ENCODE measurements around the gene MKNK2. TPM values are rescaled to one million over a fixed set of nuclear protein-coding genes. Genes with fewer than 3 reads are reported as not detected.
A peak's percentile ranks its signal among the peaks of the same experiment; 100 is the strongest.

The MKNK2 gene
- total RNA-seq, 1 donor from 2014 or later = 81.3 TPM

DNA sequence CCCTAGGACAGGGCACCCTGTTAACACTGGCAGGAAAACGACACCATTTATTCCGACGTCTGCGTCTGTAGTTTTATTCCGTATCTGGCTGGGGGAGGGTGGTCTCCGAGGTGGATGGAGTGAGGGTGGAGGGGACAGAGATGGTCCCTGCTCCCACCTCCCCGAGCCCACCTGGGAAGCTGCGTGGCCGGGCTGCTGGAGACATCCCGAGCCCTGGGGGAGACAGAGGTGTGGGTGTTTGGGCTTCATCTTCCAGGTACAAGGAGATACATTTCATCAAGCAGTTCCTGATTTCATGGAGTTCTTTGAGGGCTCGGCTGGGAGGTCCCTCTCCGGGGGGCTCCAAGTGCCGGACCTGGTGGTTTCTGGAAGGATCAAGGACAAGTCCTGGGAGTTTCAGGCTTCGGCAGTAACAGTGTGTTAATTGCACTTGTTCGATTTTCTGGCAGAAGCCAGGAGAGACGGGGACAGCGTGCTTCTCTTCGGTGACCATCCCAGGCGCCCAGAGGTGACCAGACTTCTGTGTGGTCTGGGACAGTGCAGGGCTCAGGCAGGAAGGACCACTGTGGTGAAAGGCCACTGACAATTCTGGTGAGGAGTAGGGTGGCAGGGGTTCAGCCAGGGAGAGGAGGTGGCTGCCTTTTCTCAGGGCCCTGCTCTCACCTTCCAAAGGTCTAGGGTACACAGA, 20.1 kb upstream of the MKNK2 start:
- Mint-ChIP-seq H3K4me1 (ENCODE audit: unreplicated experiment) (peaks cover 5% of the 10 kb centered on the region), H3K27ac (ENCODE audit: unreplicated experiment) (no peak overlapping the region), H3K4me3 (ENCODE audit: unreplicated experiment) (no peak overlapping the region), H3K9me3 (ENCODE audit: unreplicated experiment) (no peaks in the 10 kb centered on the region), H3K36me3 (ENCODE audit: unreplicated experiment) (peaks cover 19% of the 10 kb centered on the region), H3K27me3 (ENCODE audit: unreplicated experiment) (no peaks in the 10 kb centered on the region)
- DNase-seq (ENCODE audit: extremely low spot score, unreplicated experiment) = no peak
- TF ChIP-seq CTCF (IDR thresholded peaks at IDR 0.05) = no peak

DNA sequence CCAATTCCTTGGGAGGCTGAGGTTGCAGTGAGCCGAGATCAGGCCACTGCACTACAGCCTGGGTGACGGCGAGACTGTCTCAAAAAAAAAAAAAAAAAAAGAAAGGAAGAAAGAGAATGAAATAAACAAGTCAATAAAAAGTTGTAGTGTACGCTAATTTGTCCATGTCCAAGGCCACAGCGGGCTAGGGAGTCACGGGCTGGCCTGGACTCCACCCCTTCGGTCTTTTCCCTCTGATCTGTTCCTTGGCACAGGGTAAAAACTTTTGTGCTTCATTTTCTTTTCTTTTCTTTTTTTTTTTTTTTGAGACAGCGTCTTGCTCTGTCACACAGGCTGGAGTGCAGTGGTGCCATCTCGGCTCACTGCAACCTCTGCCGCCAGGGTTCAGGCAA, 19.4 kb upstream of the MKNK2 start:
- Mint-ChIP-seq H3K4me3 (ENCODE audit: unreplicated experiment) (no peak overlapping the region), H3K9me3 (ENCODE audit: unreplicated experiment) (no peaks in the 10 kb centered on the region), H3K4me1 (ENCODE audit: unreplicated experiment) (peaks cover 5% of the 10 kb centered on the region), H3K27me3 (ENCODE audit: unreplicated experiment) (no peaks in the 10 kb centered on the region), H3K27ac (ENCODE audit: unreplicated experiment) (no peak overlapping the region), H3K36me3 (ENCODE audit: unreplicated experiment) (peaks cover 19% of the 10 kb centered on the region)
- DNase-seq (ENCODE audit: extremely low spot score, unreplicated experiment) = no peak
- no peak for TF ChIP-seq CTCF (IDR thresholded peaks at IDR 0.05)

DNA sequence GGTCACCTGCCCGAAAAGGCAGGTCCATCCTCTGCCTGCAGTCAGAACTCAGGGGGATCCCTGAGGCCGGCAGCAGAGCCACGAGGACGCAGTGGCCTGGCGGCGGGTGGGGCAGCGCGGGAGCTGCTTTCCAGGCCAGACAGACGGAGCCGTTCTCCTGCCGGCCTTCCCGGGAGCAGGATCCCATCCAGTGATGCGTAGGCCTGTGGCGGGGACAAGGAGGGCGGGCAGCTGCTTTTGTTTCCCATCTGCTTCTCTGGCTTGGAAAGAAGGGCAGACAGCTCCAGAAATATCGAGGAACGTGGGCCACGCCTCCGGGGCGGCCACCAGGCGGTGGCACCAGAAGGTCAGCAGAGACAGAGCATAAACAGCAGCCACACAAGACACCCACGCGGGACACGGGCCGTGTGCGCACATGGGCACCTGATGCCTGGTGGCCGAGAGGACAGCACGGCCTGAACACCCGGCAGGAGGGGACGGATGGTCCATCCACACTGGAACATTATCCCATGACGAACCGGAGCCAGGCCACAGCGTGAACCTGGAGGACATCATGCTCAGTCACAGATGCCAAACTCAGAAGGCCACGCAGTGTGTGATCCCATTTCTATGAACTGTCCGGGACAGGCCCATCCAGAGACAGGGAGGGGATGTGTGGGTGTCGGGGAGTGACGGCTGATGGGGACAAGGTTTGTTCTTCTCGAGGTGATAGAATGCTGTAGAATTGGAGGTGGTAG, 13.9 kb upstream of the MKNK2 start:
- no peak for TF ChIP-seq CTCF (IDR thresholded peaks at IDR 0.05)
- Mint-ChIP-seq H3K27me3 (ENCODE audit: unreplicated experiment) (no peaks in the 10 kb centered on the region), H3K27ac (ENCODE audit: unreplicated experiment) (no peak overlapping the region), H3K9me3 (ENCODE audit: unreplicated experiment) (no peaks in the 10 kb centered on the region), H3K4me1 (ENCODE audit: unreplicated experiment) (peaks cover 25% of the 10 kb centered on the region), H3K36me3 (ENCODE audit: unreplicated experiment) (no peaks in the 10 kb centered on the region), H3K4me3 (ENCODE audit: unreplicated experiment) (no peak overlapping the region)
- no peak for DNase-seq (ENCODE audit: extremely low spot score, unreplicated experiment)

DNA sequence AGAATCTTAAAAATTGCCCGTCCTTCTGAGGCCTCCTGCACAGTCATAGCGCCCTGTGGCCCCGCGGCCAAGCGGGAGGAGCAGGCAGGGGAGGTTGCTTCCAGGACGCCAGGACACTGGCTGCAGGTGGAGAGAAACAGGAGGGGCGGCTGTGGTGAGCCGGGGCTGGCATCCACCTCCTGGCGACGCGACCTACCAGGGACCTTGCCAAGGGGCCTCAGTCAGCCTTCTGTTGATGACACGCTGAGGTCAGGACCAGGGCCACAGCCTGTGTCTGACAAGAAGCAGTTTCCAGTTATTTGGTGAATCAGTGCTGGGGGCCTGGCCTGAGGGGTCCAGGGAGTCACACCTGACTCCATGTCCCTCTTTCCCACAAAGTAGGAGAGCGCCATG, 13.3 kb upstream of the MKNK2 start:
- Mint-ChIP-seq H3K36me3 (ENCODE audit: unreplicated experiment) (no peaks in the 10 kb centered on the region), H3K4me1 (ENCODE audit: unreplicated experiment) (peaks cover 25% of the 10 kb centered on the region), H3K4me3 (ENCODE audit: unreplicated experiment) (no peak overlapping the region), H3K27me3 (ENCODE audit: unreplicated experiment) (no peaks in the 10 kb centered on the region), H3K9me3 (ENCODE audit: unreplicated experiment) (no peaks in the 10 kb centered on the region), H3K27ac (ENCODE audit: unreplicated experiment) (no peak overlapping the region)
- no peak for DNase-seq (ENCODE audit: extremely low spot score, unreplicated experiment)
- TF ChIP-seq CTCF (IDR thresholded peaks at IDR 0.05) = no peak

DNA sequence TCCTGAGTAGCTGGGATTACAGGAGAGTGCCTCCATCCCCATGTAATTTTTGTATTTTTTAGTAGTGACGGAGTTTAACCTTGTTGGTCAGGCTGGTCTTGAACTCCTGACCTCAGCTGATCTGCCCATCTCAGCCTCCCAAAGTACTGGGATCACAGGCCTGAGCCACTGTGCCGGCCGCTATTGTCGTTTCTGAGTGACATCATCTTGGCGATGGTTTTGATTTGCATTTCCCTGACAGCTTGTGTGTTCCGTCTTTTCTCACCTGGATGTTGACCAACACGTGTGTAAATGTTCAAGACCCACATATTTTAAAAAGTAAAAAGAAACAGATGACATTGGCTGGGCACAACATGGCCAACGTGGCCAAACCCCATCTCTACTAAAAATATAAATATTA, 12.8 kb upstream of the MKNK2 start:
- H3K4me3 Mint-ChIP-seq (ENCODE audit: unreplicated experiment) = peak overlapping the region; percentile 8
- H3K9me3 Mint-ChIP-seq (ENCODE audit: unreplicated experiment) = no peaks in the 10 kb centered on the region
- peaks cover 31% of the 10 kb centered on the region for H3K4me1 Mint-ChIP-seq (ENCODE audit: unreplicated experiment)
- H3K36me3 Mint-ChIP-seq (ENCODE audit: unreplicated experiment) = no peaks in the 10 kb centered on the region
- TF ChIP-seq CTCF (IDR thresholded peaks at IDR 0.05) = no peak
- no peak overlapping the region for H3K27ac Mint-ChIP-seq (ENCODE audit: unreplicated experiment)
- DNase-seq (ENCODE audit: extremely low spot score, unreplicated experiment) = no peak
- H3K27me3 Mint-ChIP-seq (ENCODE audit: unreplicated experiment) = no peaks in the 10 kb centered on the region

Measured in osteocyte (in vitro differentiated cells).